K562 (cell line): ENCODE data around the gene MALAT1. TPM values are rescaled to one million over a fixed set of nuclear protein-coding genes. Genes with fewer than 3 reads are reported as not detected.

Experiments
- AFF1 ChIP-seq, 2 experiments: fragments of 450-650 bp; IDR thresholded peaks; 2 replicates each; pipeline ENCODE4 v1.6.1; 2018; ENCODE audit warnings: mild to moderate bottlenecking in 2 of 2, low read depth in 1 of 2; ENCODE audit not compliant: partially characterized antibody in 2 of 2
- ATF7 ChIP-seq: fragments of 450-650 bp; IDR thresholded peaks from 2 replicates; pipeline ENCODE4 v1.7.1; 2014; ENCODE audit warnings: mild to moderate bottlenecking, moderate library complexity
- FOXK2 ChIP-seq, 2 experiments: fragments of 450-650 bp; IDR thresholded peaks in 1 of 2; conservative IDR thresholded peaks in 1 of 2; 2 replicates each; pipeline ENCODE4 v1.6.1; 2016; ENCODE audit warnings: low read depth in 2 of 2, mild to moderate bottlenecking in 1 of 2
- HDAC3 ChIP-seq: fragments of 450-650 bp; IDR thresholded peaks from 2 replicates; pipeline ENCODE4 v1.6.1; 2018; ENCODE audit warnings: borderline replicate concordance, mild to moderate bottlenecking, moderate library complexity; ENCODE audit not compliant: partially characterized antibody
- NEUROD1 ChIP-seq: fragments of 150-350 bp; IDR thresholded peaks from 2 replicates; pipeline ENCODE4 v1.6.1; 2014; ENCODE audit warnings: borderline replicate concordance, low read length, low read depth; ENCODE audit not compliant: partially characterized antibody
- POLR2H ChIP-seq: IDR thresholded peaks from 2 replicates; pipeline ENCODE4 v1.6.1; 2016; ENCODE audit warnings: missing genetic modification characterization, low read depth, mild to moderate bottlenecking, control low read depth, missing compliant biosample characterization, moderate library complexity
- RUNX1 ChIP-seq: sonication (generic); IDR thresholded peaks from 2 replicates; pipeline ENCODE4 v1.6.1; 2016; ENCODE audit warnings: antibody characterized with exemption, low read depth
- SIN3A ChIP-seq, 2 experiments: fragments of 150-350 bp in 1 of 2; IDR thresholded peaks; 2 replicates each; pipeline ENCODE4 v1.6.1; 2011 to 2016; ENCODE audit warnings: borderline replicate concordance in 2 of 2, low read depth in 2 of 2, low read length in 2 of 2, mild to moderate bottlenecking in 2 of 2, moderate library complexity in 2 of 2; ENCODE audit not compliant: control insufficient read depth in 1 of 2
- SPI1 ChIP-seq: IDR thresholded peaks from 2 replicates; pipeline ENCODE4 v1.6.1; 2011; ENCODE audit warnings: low read depth, low read length, control low read depth, borderline replicate concordance
- TAF7 ChIP-seq: fragments of 450-650 bp; IDR thresholded peaks from 2 replicates; pipeline ENCODE4 v1.6.1; 2016; ENCODE audit warnings: missing genetic modification characterization, missing compliant biosample characterization
- ZBTB12 ChIP-seq: fragments of 250-450 bp; sonication (Bioruptor Pico); IDR thresholded peaks from 2 replicates; pipeline ENCODE4 v1.4.0; 2020
- ZNF384 ChIP-seq: IDR thresholded peaks from 2 replicates; pipeline ENCODE4 v1.6.1; 2012; ENCODE audit warnings: low read depth, low read length, improper control_type of control experiment
- ZNF518B ChIP-seq: fragments of 250-450 bp; sonication (Bioruptor Pico); IDR thresholded peaks from 2 replicates; pipeline ENCODE4 v1.5.0; 2021; ENCODE audit warnings: mild to moderate bottlenecking, moderate library complexity
- ZNF584 ChIP-seq: fragments of 200-800 bp; sonication (Bioruptor generic); IDR thresholded peaks from 2 replicates; pipeline ENCODE4 v1.6.1; 2016; ENCODE audit warnings: low read depth, mild to moderate bottlenecking, missing genetic modification characterization, missing compliant biosample characterization
- polyA plus RNA-seq, 8 experiments: library from polyadenylated mRNA; depleted of rRNA in 4 of 8; stranded (reverse) in 5 of 8; unstranded in 3 of 8; fragments of >200 nt; fragmentation: Nextera tagmentation in 2 of 8; fragmentation: Illumina TruSeq in 1 of 8; extraction: Ambion mirVana in 2 of 8; extraction: Trizol in 1 of 8; gene quantifications; 2 replicates each; pipeline versions ENCODE4 v1.2.1 to v1.2.3, GENCODE V29; 2011 to 2014; ENCODE audit warnings: inconsistent platforms in 1 of 8, missing spikeins in 1 of 8
- total RNA-seq, 7 experiments: library from RNA; depleted of rRNA in 6 of 7; stranded (reverse); fragments of >200 nt in 6 of 7; fragmentation: Illumina TruSeq in 2 of 7; extraction: Trizol in 2 of 7; gene quantifications; 2 replicates each; pipeline versions ENCODE4 v1.2.1 to v1.2.3, GENCODE V29; 2011 to 2021; ENCODE audit warnings: low replicate concordance in 1 of 7
- TF ChIP-seq, protein P1 (sequence below): fragments of 450-650 bp; formaldehyde crosslinking; IDR thresholded peaks from 2 replicates; pipeline ENCODE4 v1.4.0; 2022; ENCODE audit warnings: missing genetic modification characterization

Gene MALAT1
- total and polyA plus RNA-seq, 9 of the 15 experiments (the other 6 are each of a cell fraction or from before 2014, with no cell fraction given), result 363 to 8,715 (median 2,351) TPM

- TF ChIP-seq ZNF518B (CRISPR knock-in tag) (peak; percentile 98), ZNF384 (peak; percentile 97), NEUROD1 (peak; percentile 95), SPI1 (no peak), RUNX1 (no peak), ZNF584 (CRISPR knock-in tag) (peak; percentile 81), FOXK2 (conservative IDR thresholded peaks at IDR 0.05 in 1 of 2, IDR thresholded peaks at IDR 0.05 in 1 of 2; ENCODE audit: low read depth in 2 of 2) (no peak; a peak in 1 of 4 replicates), TAF7 (tag) (peak; percentile 98), ATF7 (no peak), SIN3A (IDR thresholded peaks at IDR 0.05; ENCODE audit: borderline replicate concordance in 2 of 2, control insufficient read depth in 1 of 2, low read depth in 2 of 2, low read length in 2 of 2) (peak; percentile 51 to 88; a peak in 3 of 4 replicates), AFF1 (IDR thresholded peaks at IDR 0.05; ENCODE audit: low read depth in 1 of 2, partially characterized antibody in 2 of 2) (peak; percentile 91 to 99), HDAC3 (peak; percentile 93), ZBTB12 (peak; percentile 32; the same call in 1 of the 2 replicates), POLR2H (tag) (peak; percentile 99)
- TF ChIP-seq, protein P1, sequence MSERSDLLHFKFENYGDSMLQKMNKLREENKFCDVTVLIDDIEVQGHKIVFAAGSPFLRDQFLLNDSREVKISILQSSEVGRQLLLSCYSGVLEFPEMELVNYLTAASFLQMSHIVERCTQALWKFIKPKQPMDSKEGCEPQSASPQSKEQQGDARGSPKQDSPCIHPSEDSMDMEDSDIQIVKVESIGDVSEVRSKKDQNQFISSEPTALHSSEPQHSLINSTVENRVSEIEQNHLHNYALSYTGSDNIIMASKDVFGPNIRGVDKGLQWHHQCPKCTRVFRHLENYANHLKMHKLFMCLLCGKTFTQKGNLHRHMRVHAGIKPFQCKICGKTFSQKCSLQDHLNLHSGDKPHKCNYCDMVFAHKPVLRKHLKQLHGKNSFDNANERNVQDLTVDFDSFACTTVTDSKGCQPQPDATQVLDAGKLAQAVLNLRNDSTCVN (CRISPR knock-in tag), result peak; percentile 99
Measured at GRCh38 chr11:65498977-65499712, at the start of gene MALAT1 (continued).
